HEK293T (cell line): ENCODE measurements around the gene LIPC.

ENCODE experiments used
- ELF4 ChIP-seq: fragments of 450-650 bp; IDR thresholded peaks from 2 replicates; pipeline ENCODE4 v1.6.1; 2017; ENCODE audit warnings: antibody characterized with exemption
- FOXA1 ChIP-seq: fragments of 450-650 bp; IDR thresholded peaks from 2 replicates; pipeline ENCODE4 v1.6.1; 2016; ENCODE audit warnings: mild to moderate bottlenecking
- FOXK2 ChIP-seq: fragments of 450-650 bp; IDR thresholded peaks from 2 replicates; pipeline ENCODE4 v1.6.1; 2016; ENCODE audit warnings: mild to moderate bottlenecking
- FOXM1 ChIP-seq: fragments of 450-650 bp; IDR thresholded peaks from 2 replicates; pipeline ENCODE4 v1.6.1; 2017; ENCODE audit warnings: mild to moderate bottlenecking, borderline replicate concordance
- HDGF ChIP-seq: fragments of 450-650 bp; IDR thresholded peaks from 2 replicates; pipeline ENCODE4 v1.6.1; 2017; ENCODE audit warnings: antibody characterized with exemption, borderline replicate concordance
- SP1 ChIP-seq: fragments of 450-650 bp; IDR thresholded peaks from 2 replicates; pipeline ENCODE4 v1.6.1; 2017
- TF ChIP-seq, protein P1 (sequence below): fragments of 450-650 bp; IDR thresholded peaks from 2 replicates; pipeline ENCODE4 v1.6.1; 2016

DNA sequence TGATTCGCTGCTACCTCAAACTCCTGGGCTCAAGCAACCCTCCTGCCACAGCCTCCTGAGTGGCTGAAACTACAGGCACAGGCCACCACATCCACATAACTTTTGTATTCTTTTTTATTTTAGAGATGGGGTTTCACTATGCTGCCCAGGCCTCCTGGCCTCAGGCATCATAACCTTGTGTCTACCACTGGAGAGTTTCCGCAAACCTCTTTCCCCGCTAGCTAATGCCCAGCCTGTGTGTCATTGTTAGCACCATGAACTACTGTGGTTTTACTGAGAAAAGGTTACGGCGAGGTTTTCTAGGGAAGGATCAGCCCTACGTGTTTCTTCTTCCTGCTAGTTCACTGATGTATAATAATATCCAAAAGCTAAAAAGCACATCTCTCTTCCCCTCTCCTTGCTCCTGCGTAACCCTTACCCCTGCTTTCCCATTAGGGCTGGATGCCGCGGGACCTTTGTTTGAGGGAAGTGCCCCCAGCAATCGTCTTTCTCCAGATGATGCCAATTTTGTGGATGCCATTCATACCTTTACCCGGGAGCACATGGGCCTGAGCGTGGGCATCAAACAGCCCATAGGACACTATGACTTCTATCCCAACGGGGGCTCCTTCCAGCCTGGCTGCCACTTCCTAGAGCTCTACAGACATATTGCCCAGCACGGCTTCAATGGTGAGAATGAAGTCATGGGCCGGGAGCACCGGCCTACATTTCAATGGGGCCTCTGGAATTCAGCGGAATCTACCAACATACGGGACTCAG is 113.7 kb downstream of the LIPC start:
- TF ChIP-seq FOXM1 (no peak), FOXK2 (no peak), SP1 (no peak), FOXA1 (no peak), ELF4 (no peak), HDGF (no peak)
- TF ChIP-seq, protein P1, sequence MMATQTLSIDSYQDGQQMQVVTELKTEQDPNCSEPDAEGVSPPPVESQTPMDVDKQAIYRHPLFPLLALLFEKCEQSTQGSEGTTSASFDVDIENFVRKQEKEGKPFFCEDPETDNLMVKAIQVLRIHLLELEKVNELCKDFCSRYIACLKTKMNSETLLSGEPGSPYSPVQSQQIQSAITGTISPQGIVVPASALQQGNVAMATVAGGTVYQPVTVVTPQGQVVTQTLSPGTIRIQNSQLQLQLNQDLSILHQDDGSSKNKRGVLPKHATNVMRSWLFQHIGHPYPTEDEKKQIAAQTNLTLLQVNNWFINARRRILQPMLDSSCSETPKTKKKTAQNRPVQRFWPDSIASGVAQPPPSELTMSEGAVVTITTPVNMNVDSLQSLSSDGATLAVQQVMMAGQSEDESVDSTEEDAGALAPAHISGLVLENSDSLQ, result no peak
